Measurements from ENCODE around the gene GDPD5.

The GDPD5 gene

DNA sequence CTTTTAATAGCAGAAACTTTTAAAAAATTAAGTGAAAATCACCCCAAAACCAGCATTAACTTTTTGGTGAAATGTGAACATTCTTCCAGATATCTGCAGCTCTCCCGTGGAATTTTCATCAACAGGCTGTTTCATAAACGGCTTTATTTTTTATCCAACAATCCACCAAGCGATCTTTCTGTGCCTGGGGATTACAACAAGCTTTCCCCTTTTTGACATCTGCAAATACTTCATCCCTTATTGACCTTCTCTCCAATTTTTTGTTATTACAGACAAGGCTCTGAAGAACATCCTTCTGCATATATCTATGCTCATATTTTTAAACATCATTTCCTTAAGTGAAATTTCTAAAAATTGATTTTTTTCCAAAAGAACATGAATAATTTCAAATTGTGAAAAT, 30.5 kb upstream of the GDPD5 start:
- Histone ChIP-seq H3F3A (ENCODE audit: insufficient read depth, low read length) (no peaks in the 10 kb centered on the region), H3K79me2 (ENCODE audit: insufficient read depth, low read length) (no peaks in the 10 kb centered on the region), H3K27ac (ENCODE audit: low read depth, low read length, poor library complexity, severe bottlenecking) (no peak overlapping the region), H2AFZ (ENCODE audit: low read length) (no peak overlapping the region), H3K36me3 (ENCODE audit: insufficient read depth, low read length) (no peaks in the 10 kb centered on the region), H3K4me2 (ENCODE audit: low read length) (no peak overlapping the region), H4K20me1 (ENCODE audit: insufficient read depth, low read length) (no peaks in the 10 kb centered on the region), H3K27me3 (ENCODE audit: insufficient read depth, low read length) (no peaks in the 10 kb centered on the region; the same call in 1 of the 2 replicates), H3K4me3 (ENCODE audit: low read depth, low read length, poor library complexity, severe bottlenecking) (no peak overlapping the region), H3K4me1 (ENCODE audit: insufficient read depth, low read length, severe bottlenecking) (no peaks in the 10 kb centered on the region), H3K9me3 (ENCODE audit: low read length) (no peaks in the 10 kb centered on the region), H3K9ac (ENCODE audit: low read length) (no peak overlapping the region), H3K9me2 (ENCODE audit: low read depth, low read length) (no peaks in the 10 kb centered on the region)
- TF ChIP-seq EZH2 (IDR thresholded peaks at IDR 0.05; ENCODE audit: borderline replicate concordance, low read length) = no peak
- TF ChIP-seq, protein P1, sequence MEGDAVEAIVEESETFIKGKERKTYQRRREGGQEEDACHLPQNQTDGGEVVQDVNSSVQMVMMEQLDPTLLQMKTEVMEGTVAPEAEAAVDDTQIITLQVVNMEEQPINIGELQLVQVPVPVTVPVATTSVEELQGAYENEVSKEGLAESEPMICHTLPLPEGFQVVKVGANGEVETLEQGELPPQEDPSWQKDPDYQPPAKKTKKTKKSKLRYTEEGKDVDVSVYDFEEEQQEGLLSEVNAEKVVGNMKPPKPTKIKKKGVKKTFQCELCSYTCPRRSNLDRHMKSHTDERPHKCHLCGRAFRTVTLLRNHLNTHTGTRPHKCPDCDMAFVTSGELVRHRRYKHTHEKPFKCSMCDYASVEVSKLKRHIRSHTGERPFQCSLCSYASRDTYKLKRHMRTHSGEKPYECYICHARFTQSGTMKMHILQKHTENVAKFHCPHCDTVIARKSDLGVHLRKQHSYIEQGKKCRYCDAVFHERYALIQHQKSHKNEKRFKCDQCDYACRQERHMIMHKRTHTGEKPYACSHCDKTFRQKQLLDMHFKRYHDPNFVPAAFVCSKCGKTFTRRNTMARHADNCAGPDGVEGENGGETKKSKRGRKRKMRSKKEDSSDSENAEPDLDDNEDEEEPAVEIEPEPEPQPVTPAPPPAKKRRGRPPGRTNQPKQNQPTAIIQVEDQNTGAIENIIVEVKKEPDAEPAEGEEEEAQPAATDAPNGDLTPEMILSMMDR (IDR thresholded peaks at IDR 0.05; ENCODE audit: low read length) = no peak

DNA sequence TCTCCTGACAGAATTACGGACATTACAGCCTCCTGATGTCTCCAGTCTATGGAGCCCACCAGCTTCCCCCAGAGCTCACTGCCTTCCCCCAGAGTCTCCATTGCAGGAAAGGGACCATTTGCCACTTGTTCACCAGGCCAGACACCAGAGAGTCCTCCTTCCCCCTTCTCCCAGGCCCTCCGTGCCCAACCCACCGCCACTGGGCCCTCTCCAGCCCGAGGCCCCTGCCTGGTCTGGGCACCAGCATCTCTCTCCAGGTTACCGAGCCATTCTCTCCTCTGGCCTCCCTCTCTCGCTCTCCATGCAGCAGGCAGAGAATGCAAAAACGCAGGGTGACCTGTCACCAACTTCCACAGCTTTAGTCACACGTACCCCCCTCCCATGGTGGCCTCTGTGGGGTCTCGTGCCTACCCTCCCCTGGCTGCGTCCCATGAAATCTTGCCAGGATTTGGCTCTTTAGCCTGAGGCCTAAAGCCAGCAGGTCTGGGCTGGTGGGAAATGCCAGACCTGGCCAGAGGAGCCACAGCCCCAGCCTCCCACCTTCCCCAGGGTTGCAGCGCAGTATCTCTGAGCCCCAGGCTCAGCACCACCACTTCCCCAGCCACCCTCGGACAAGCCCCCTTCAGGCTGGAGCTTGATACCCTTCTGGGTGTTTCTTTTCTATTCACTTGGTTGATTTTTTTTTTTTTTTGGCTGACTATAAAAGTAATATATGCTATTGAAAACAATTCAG, 29.5 kb upstream of the GDPD5 start:
- no peaks in the 10 kb centered on the region for H3K9me2 ChIP-seq (ENCODE audit: low read depth, low read length)
- TF ChIP-seq EZH2 (IDR thresholded peaks at IDR 0.05; ENCODE audit: borderline replicate concordance, low read length) = no peak
- TF ChIP-seq, protein P1 (IDR thresholded peaks at IDR 0.05; ENCODE audit: low read length) = no peak
- H3K4me2 ChIP-seq (ENCODE audit: low read length) = no peak overlapping the region
- H3K79me2 ChIP-seq (ENCODE audit: insufficient read depth, low read length) = no peaks in the 10 kb centered on the region
- no peaks in the 10 kb centered on the region for H3K36me3 ChIP-seq (ENCODE audit: insufficient read depth, low read length)
- H3K4me1 ChIP-seq (ENCODE audit: insufficient read depth, low read length, severe bottlenecking) = no peaks in the 10 kb centered on the region
- H3K9me3 ChIP-seq (ENCODE audit: low read length) = no peaks in the 10 kb centered on the region
- no peak overlapping the region for H3K9ac ChIP-seq (ENCODE audit: low read length)
- H4K20me1 ChIP-seq (ENCODE audit: insufficient read depth, low read length) = no peaks in the 10 kb centered on the region
- no peak overlapping the region for H3K4me3 ChIP-seq (ENCODE audit: low read depth, low read length, poor library complexity, severe bottlenecking)
- H3K27me3 ChIP-seq (ENCODE audit: insufficient read depth, low read length) = no peaks in the 10 kb centered on the region; the same call in 1 of the 2 replicates
- no peak overlapping the region for H3K27ac ChIP-seq (ENCODE audit: low read depth, low read length, poor library complexity, severe bottlenecking)
- no peak overlapping the region for H2AFZ ChIP-seq (ENCODE audit: low read length)
- no peaks in the 10 kb centered on the region for H3F3A ChIP-seq (ENCODE audit: insufficient read depth, low read length)

DNA sequence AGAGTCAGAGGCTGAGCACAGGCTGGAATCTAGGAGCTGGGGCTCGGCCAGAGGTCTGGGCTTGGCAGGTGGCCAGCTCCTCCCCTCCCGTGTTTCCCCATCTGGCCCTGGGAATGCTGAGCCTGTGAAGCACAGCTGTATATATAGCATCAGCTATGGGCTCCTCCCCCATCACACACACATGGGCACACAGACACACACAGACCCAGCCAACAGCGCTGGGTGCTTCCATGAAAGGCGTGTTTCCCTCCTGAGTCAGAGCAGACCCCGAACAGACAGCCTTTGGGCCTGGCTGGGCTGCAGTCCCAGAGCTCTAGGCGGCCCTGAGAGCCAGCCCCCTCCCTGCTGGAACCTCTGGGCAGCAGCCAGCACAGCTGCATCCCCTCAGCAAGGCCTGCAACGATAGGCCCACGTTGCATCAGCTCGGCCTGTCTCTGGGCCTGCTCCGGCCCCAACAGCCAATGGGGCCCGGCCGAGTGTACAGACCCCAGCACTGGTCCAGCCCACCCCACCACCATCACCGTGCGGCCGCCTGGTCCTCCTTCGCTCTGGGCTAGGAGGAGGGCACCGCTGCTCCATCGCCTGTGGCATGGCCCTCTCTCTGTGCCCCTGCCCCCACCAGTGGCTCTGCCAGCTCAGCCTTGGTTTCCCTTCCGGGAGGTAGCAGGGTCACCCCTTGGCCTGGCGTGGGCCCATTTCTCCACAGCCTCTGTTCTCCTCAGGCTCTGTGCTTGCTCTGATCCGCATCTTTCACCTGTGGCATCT, 28.7 kb upstream of the GDPD5 start:
- TF ChIP-seq, protein P1 (IDR thresholded peaks at IDR 0.05; ENCODE audit: low read length) = no peak
- no peak for TF ChIP-seq EZH2 (IDR thresholded peaks at IDR 0.05; ENCODE audit: borderline replicate concordance, low read length)
- no peaks in the 10 kb centered on the region for H3K79me2 ChIP-seq (ENCODE audit: insufficient read depth, low read length)
- H3F3A ChIP-seq (ENCODE audit: insufficient read depth, low read length) = no peaks in the 10 kb centered on the region
- no peak overlapping the region for H3K9ac ChIP-seq (ENCODE audit: low read length)
- H3K36me3 ChIP-seq (ENCODE audit: insufficient read depth, low read length) = no peaks in the 10 kb centered on the region
- no peaks in the 10 kb centered on the region for H4K20me1 ChIP-seq (ENCODE audit: insufficient read depth, low read length)
- H3K4me1 ChIP-seq (ENCODE audit: insufficient read depth, low read length, severe bottlenecking) = no peaks in the 10 kb centered on the region
- no peaks in the 10 kb centered on the region for H3K9me2 ChIP-seq (ENCODE audit: low read depth, low read length)
- no peaks in the 10 kb centered on the region; the same call in 1 of the 2 replicates for H3K27me3 ChIP-seq (ENCODE audit: insufficient read depth, low read length)
- no peak overlapping the region for H3K4me3 ChIP-seq (ENCODE audit: low read depth, low read length, poor library complexity, severe bottlenecking)
- H3K27ac ChIP-seq (ENCODE audit: low read depth, low read length, poor library complexity, severe bottlenecking) = no peak overlapping the region
- H3K4me2 ChIP-seq (ENCODE audit: low read length) = no peak overlapping the region
- H2AFZ ChIP-seq (ENCODE audit: low read length) = no peak overlapping the region
- H3K9me3 ChIP-seq (ENCODE audit: low read length) = no peaks in the 10 kb centered on the region
